CD4-positive, CD25-positive, alpha-beta regulatory T cell (primary cell): ENCODE data around the gene CLTC. TPM values are rescaled to one million over a fixed set of nuclear protein-coding genes. Genes with fewer than 3 reads are reported as not detected.

Source experiments
- ATAC-seq, 2 donors: fragments of 150-1000 bp; cut with Tn5 transposase; one replicate each; pipeline ENCODE4 v1.10.0; 2021; ENCODE audit warnings: low read depth in 2 of 2, moderate number of reproducible peaks in 2 of 2, moderate library complexity in 1 of 2
- DNase-seq, 3 donors: peaks; one replicate each; pipeline versions ENCODE4 v3.0.0 to v3.0.0-alpha.2; 2012 to 2022; ENCODE audit warnings: mixed read lengths in 1 of 3
- H3K27ac ChIP-seq: one replicate; pipeline ENCODE4 v1.7.0; 2013; ENCODE audit warnings: mild to moderate bottlenecking, low read length; ENCODE audit not compliant: insufficient read depth, poor library complexity, severe bottlenecking
- H3K27me3 ChIP-seq: one replicate; pipeline ENCODE4 v1.7.0; 2013; ENCODE audit warnings: low read length; ENCODE audit not compliant: control insufficient read depth, insufficient read depth
- H3K36me3 ChIP-seq: one replicate; pipeline ENCODE4 v1.7.0; 2013; ENCODE audit warnings: mild to moderate bottlenecking, low read length, moderate library complexity; ENCODE audit not compliant: control insufficient read depth, insufficient read depth
- H3K4me1 ChIP-seq: 2 replicates; pipeline ENCODE4 v1.7.0; 2013; ENCODE audit warnings: mild to moderate bottlenecking, low read length; ENCODE audit not compliant: insufficient read depth, control insufficient read depth, poor library complexity, severe bottlenecking
- H3K4me3 ChIP-seq: one replicate; pipeline ENCODE4 v1.7.0; 2013; ENCODE audit warnings: low read depth, mild to moderate bottlenecking, low read length, moderate library complexity
- H3K9me3 ChIP-seq, 2 experiments: 1 replicate in 1 of 2; 2 replicates in 1 of 2; pipeline ENCODE4 v1.7.0; 2013; ENCODE audit warnings: low read length in 2 of 2, mild to moderate bottlenecking in 1 of 2, moderate library complexity in 1 of 2; ENCODE audit not compliant: control insufficient read depth in 2 of 2
- H3K27ac Mint-ChIP-seq, 3 donors: one replicate each; pipeline ENCODE4 v1.8.0; 2020 to 2022; ENCODE audit warnings: mild to moderate bottlenecking in 3 of 3, mixed read lengths in 3 of 3, moderate library complexity in 2 of 3
- H3K27me3 Mint-ChIP-seq: one replicate; pipeline ENCODE4 v1.8.0; 2022; ENCODE audit warnings: mild to moderate bottlenecking, mixed read lengths
- H3K36me3 Mint-ChIP-seq: one replicate; pipeline ENCODE4 v1.8.0; 2020; ENCODE audit warnings: mixed read lengths
- H3K4me1 Mint-ChIP-seq, 4 donors: one replicate each; pipeline ENCODE4 v1.8.0; 2020 to 2022; ENCODE audit warnings: mixed read lengths in 4 of 4, mild to moderate bottlenecking in 1 of 4
- H3K4me3 Mint-ChIP-seq, 4 donors: one replicate each; pipeline ENCODE4 v1.8.0; 2020 to 2022; ENCODE audit warnings: mild to moderate bottlenecking in 4 of 4, mixed read lengths in 4 of 4, moderate library complexity in 3 of 4
- H3K9me3 Mint-ChIP-seq, 7 donors: one replicate each; pipeline ENCODE4 v1.8.0; 2020 to 2022; ENCODE audit warnings: mixed read lengths in 7 of 7, mild to moderate bottlenecking in 3 of 7, moderate library complexity in 2 of 7
- polyA plus RNA-seq, 4 donors: library from polyadenylated mRNA; unstranded; fragments of 300-500 nt; fragmentation: Illumina TruSeq; gene quantifications; one replicate each; pipeline ENCODE4 v1.2.3, GENCODE V29; 2021
- total RNA-seq: library from RNA; stranded (reverse); gene quantifications from one replicate; pipeline ENCODE4 v1.2.3, GENCODE V29; 2022

Gene CLTC
- total and polyA plus RNA-seq, 5 donors from 2014 or later: 37.4 to 111 (median 38.3) TPM

GRCh38 chr17:59698143-59698542 is 78.4 kb downstream of the CLTC start:
- Histone ChIP-seq H3K9me3 (no peaks in the 10 kb centered on the region), H3K36me3 (peaks cover 61% of the 10 kb centered on the region), H3K4me1 (peaks cover 3% of the 10 kb centered on the region), H3K4me3 (no peak overlapping the region), H3K27ac (no peak overlapping the region), H3K27me3 (no peaks in the 10 kb centered on the region)
- no peak for DNase-seq
- ATAC-seq: no peak
- Mint-ChIP-seq H3K4me1 (peaks cover 12 to 57% (median 49%) of the 10 kb centered on the region in 4 donors), H3K27ac (peak overlapping the region in 1 of 3 donors; percentile 40), H3K36me3 (peaks cover 36% of the 10 kb centered on the region), H3K27me3 (no peaks in the 10 kb centered on the region), H3K4me3 (no peak overlapping the region), H3K9me3 (no peaks in the 10 kb centered on the region)

- Mint-ChIP-seq H3K4me3 (no peak overlapping the region), H3K36me3 (peaks cover 32% of the 10 kb centered on the region), H3K4me1 (peaks cover 15 to 67% (median 53%) of the 10 kb centered on the region in 4 donors), H3K9me3 (no peaks in the 10 kb centered on the region), H3K27me3 (no peaks in the 10 kb centered on the region), H3K27ac (peak overlapping the region in 2 of 3 donors; percentile 18 to 64)
- DNase-seq (no peak), ATAC-seq (no peak)
- Histone ChIP-seq H3K27me3 (no peaks in the 10 kb centered on the region), H3K36me3 (peaks cover 51% of the 10 kb centered on the region), H3K27ac (no peak overlapping the region), H3K9me3 (no peaks in the 10 kb centered on the region), H3K4me1 (peaks cover 3% of the 10 kb centered on the region), H3K4me3 (no peak overlapping the region)
Observed at GRCh38 chr17:59699218-59699617, 79.5 kb downstream of the CLTC start.

- peaks cover 27% of the 10 kb centered on the region for H3K36me3 Mint-ChIP-seq
- H3K36me3 ChIP-seq: peaks cover 45% of the 10 kb centered on the region
Observed at GRCh38 chr17:59699786-59700185, 80.1 kb downstream of the CLTC start.

GRCh38 chr17:59702304-59702703 is 82.6 kb downstream of the CLTC start:
- peaks cover 29 to 90% (median 67%) of the 10 kb centered on the region in 4 donors for H3K4me1 Mint-ChIP-seq
- H3K27ac ChIP-seq: no peak overlapping the region
- H3K27me3 Mint-ChIP-seq: peaks cover 4% of the 10 kb centered on the region
- H3K27me3 ChIP-seq: no peaks in the 10 kb centered on the region
- H3K4me1 ChIP-seq: peaks cover 19% of the 10 kb centered on the region
- no peak for ATAC-seq
- H3K27ac Mint-ChIP-seq: peak overlapping the region in 2 of 3 donors; percentile 44 to 91
- peaks cover 25% of the 10 kb centered on the region for H3K36me3 ChIP-seq
- no peak for DNase-seq
- H3K36me3 Mint-ChIP-seq: peaks cover 17% of the 10 kb centered on the region
- no peaks in the 10 kb centered on the region for H3K9me3 ChIP-seq
- H3K9me3 Mint-ChIP-seq: no peaks in the 10 kb centered on the region
- H3K4me3 ChIP-seq: no peak overlapping the region
- H3K4me3 Mint-ChIP-seq: peak overlapping the region in 2 of 4 donors; percentile 56 to 61

More at GRCh38 chr17:59699786-59700185, 80.1 kb downstream of the CLTC start:
- Mint-ChIP-seq H3K27me3 (no peaks in the 10 kb centered on the region), H3K4me3 (no peak overlapping the region), H3K27ac (no peak overlapping the region), H3K4me1 (peaks cover 18 to 70% (median 56%) of the 10 kb centered on the region in 4 donors), H3K9me3 (no peaks in the 10 kb centered on the region)
- ATAC-seq (no peak), DNase-seq (no peak)
- H3K27me3 ChIP-seq: no peaks in the 10 kb centered on the region
- peaks cover 3% of the 10 kb centered on the region for H3K4me1 ChIP-seq
- H3K9me3 ChIP-seq: no peaks in the 10 kb centered on the region
- no peak overlapping the region for H3K4me3 ChIP-seq
- H3K27ac ChIP-seq: no peak overlapping the region

- ATAC-seq (peak; percentile 90 to 94), DNase-seq (peak; percentile 87 to 99 (median 93))
- H3K4me1 Mint-ChIP-seq: peaks cover 31 to 87% (median 60%) of the 10 kb centered on the region in 4 donors
- no peaks in the 10 kb centered on the region for H3K9me3 Mint-ChIP-seq
- H3K27me3 Mint-ChIP-seq: peaks cover 4% of the 10 kb centered on the region
- Histone ChIP-seq H3K9me3 (no peaks in the 10 kb centered on the region), H3K36me3 (peaks cover 3% of the 10 kb centered on the region), H3K4me3 (peak within 1 kb of the TSS; percentile 98), H3K27me3 (no peaks in the 10 kb centered on the region), H3K4me1 (peaks cover 30% of the 10 kb centered on the region), H3K27ac (peak within 1 kb of the TSS; percentile 93)
- H3K27ac Mint-ChIP-seq: peak within 1 kb of the TSS; percentile 97 to 99 (median 99)
- H3K36me3 Mint-ChIP-seq: no peaks in the 10 kb centered on the region
- H3K4me3 Mint-ChIP-seq: peak within 1 kb of the TSS; percentile 98 to 99 (median 98)
Observed at GRCh38 chr17:59707149-59707970, 87.7 kb downstream of the CLTC start, which contains the start of the genes PTRH2 and VMP1. Gene PTRH2, minus strand, starts transcription at chr17:59707430. Its CDS starts 9,452 bp downstream, at chr17:59697978. Gene VMP1, plus strand, starts transcription at chr17:59707654. Its CDS starts 23,793 bp downstream, at chr17:59731447.

- Mint-ChIP-seq H3K27me3 (peaks cover 4% of the 10 kb centered on the region), H3K9me3 (no peaks in the 10 kb centered on the region), H3K36me3 (peaks cover 5% of the 10 kb centered on the region), H3K4me3 (peak overlapping the region; percentile 98 to 99 (median 98)), H3K27ac (peak overlapping the region; percentile 97 to 99 (median 99)), H3K4me1 (peaks cover 35 to 87% (median 61%) of the 10 kb centered on the region in 4 donors)
- peaks cover 3% of the 10 kb centered on the region for H3K36me3 ChIP-seq
- DNase-seq (no peak), ATAC-seq (no peak)
- peaks cover 27% of the 10 kb centered on the region for H3K4me1 ChIP-seq
- peak overlapping the region; percentile 93 for H3K27ac ChIP-seq
- no peaks in the 10 kb centered on the region for H3K9me3 ChIP-seq
- H3K4me3 ChIP-seq: peak overlapping the region; percentile 98
- no peaks in the 10 kb centered on the region for H3K27me3 ChIP-seq
Observed at GRCh38 chr17:59707971-59708430, 88.3 kb downstream of the CLTC start.

GRCh38 chr17:59711936-59712335 is 92.2 kb downstream of the CLTC start:
- H3K36me3 Mint-ChIP-seq: peaks cover 9% of the 10 kb centered on the region

More at GRCh38 chr17:59711936-59712335, 92.2 kb downstream of the CLTC start:
- Histone ChIP-seq H3K36me3 (peaks cover 3% of the 10 kb centered on the region), H3K27me3 (no peaks in the 10 kb centered on the region), H3K9me3 (no peaks in the 10 kb centered on the region), H3K27ac (no peak overlapping the region), H3K4me1 (peaks cover 10% of the 10 kb centered on the region), H3K4me3 (no peak overlapping the region)
- H3K27ac Mint-ChIP-seq: no peak overlapping the region
- peaks cover 22 to 72% (median 48%) of the 10 kb centered on the region in 4 donors for H3K4me1 Mint-ChIP-seq
- ATAC-seq (no peak), DNase-seq (no peak)
- H3K27me3 Mint-ChIP-seq: no peaks in the 10 kb centered on the region
- H3K9me3 Mint-ChIP-seq: no peaks in the 10 kb centered on the region
- H3K4me3 Mint-ChIP-seq: no peak overlapping the region
